Cardiac fibroblast (primary cell): ENCODE measurements around the gene SIRPD.

Experiments
- DNase-seq, 2 donors: peaks; one replicate each; pipeline versions ENCODE4 v3.0.0 to v3.0.0-alpha.2; 2010; ENCODE audit warnings: low read depth in 2 of 2
- H3K4me3 ChIP-seq, 2 donors: replicated peaks in 1 of 2; 1 replicate in 1 of 2; 2 replicates in 1 of 2; pipeline ENCODE4 v1.5.1; 2011; ENCODE audit warnings: low read depth in 2 of 2, low read length in 2 of 2, mild to moderate bottlenecking in 2 of 2, moderate library complexity in 1 of 2
- TF ChIP-seq, protein P1 (sequence below): IDR thresholded peaks from one replicate; pipeline ENCODE4 v1.5.1; 2011; ENCODE audit warnings: low read depth, mild to moderate bottlenecking, low read length, inconsistent platforms

Gene SIRPD

DNA sequence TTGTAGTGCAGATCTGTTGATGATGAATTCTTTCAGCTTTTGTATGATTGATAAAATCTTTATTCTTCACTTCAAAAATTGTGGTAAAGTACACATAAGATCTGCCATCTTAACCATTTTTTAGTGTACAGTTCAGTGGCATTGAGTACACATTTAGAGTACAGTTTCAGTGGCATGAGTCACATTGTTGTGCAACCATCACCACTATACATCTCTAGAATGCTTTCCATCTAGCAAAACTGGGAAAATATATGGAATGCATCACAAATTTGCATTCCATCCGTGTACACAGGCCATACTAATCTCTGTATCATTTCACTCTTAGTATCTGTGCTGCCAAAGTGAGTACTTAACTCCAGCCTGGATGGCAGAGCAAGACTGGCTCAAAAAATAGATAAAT is 28.7 kb downstream of the SIRPD start:
- DNase-seq, result peak in 1 of 2 donors; percentile 41
- TF ChIP-seq, protein P1, sequence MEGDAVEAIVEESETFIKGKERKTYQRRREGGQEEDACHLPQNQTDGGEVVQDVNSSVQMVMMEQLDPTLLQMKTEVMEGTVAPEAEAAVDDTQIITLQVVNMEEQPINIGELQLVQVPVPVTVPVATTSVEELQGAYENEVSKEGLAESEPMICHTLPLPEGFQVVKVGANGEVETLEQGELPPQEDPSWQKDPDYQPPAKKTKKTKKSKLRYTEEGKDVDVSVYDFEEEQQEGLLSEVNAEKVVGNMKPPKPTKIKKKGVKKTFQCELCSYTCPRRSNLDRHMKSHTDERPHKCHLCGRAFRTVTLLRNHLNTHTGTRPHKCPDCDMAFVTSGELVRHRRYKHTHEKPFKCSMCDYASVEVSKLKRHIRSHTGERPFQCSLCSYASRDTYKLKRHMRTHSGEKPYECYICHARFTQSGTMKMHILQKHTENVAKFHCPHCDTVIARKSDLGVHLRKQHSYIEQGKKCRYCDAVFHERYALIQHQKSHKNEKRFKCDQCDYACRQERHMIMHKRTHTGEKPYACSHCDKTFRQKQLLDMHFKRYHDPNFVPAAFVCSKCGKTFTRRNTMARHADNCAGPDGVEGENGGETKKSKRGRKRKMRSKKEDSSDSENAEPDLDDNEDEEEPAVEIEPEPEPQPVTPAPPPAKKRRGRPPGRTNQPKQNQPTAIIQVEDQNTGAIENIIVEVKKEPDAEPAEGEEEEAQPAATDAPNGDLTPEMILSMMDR, result no peak
- H3K4me3 ChIP-seq, result no peak overlapping the region

DNA sequence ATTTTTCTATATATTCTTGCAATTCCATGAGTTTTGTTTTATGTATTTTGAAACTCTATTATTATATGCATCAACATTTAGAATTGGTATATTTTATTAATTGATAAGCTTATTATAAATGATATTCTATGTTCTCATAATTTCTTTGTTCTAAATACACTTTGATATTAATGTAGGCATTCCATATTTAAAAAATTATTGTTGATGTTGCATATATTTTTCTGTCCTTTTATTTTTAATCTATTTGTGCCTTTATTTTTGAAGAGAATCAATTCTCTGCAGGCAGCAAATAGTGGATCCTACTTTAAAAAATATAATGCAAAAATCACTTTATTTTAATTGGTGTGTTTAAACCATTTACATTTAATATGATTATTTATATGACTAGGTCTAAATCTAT is 29.6 kb downstream of the SIRPD start:
- DNase-seq, result no peak
- TF ChIP-seq, protein P1, result no peak
- no peak overlapping the region for H3K4me3 ChIP-seq

- DNase-seq, result peak; percentile 35
- H3K4me3 ChIP-seq, result no peak overlapping the region
- TF ChIP-seq, protein P1, result no peak
These were observed 30.6 kb downstream of the SIRPD start for GRCh38 chr20:1526896-1527295.

DNA sequence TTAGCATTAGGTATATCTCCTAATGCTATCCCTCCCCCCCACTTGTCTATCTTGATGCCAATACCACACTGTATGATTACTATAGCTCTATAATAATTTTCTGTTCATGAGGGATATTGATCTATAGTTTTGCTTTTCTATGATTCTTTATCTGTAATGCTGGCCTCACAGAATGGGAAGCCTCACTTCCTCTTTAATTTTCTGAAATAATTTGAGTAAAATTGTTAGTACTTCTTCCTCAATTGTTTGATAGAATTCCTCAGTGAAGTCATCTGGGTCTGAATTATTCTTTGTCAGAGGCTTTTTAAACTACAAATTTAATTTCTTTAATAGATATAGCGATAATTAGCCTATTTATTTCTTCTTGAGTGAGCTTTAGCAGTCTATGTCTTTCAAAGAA is 31.2 kb downstream of the SIRPD start:
- DNase-seq, result no peak
- TF ChIP-seq, protein P1, result no peak
- H3K4me3 ChIP-seq, result no peak overlapping the region

DNA sequence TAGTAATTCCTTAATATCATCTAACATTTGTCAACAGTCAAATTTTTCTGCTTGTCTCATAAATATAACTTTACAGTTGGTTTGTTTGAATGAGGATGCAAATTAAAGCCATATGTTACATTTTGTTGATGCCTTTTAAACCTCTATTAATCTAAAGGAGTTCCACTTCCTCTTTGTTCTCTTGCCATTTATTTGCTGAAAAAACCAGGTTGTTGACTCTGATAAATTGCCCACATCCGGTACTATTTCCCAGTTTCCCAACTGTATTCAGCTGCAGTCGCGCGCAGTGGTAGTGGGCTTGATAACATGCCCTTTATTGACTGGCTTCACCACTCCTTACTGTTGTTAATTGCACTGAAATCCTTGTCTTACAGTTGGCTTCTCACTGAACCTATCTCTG is 33.5 kb downstream of the SIRPD start:
- H3K4me3 ChIP-seq, result no peak overlapping the region
- TF ChIP-seq, protein P1, result no peak
- DNase-seq, result no peak

DNA sequence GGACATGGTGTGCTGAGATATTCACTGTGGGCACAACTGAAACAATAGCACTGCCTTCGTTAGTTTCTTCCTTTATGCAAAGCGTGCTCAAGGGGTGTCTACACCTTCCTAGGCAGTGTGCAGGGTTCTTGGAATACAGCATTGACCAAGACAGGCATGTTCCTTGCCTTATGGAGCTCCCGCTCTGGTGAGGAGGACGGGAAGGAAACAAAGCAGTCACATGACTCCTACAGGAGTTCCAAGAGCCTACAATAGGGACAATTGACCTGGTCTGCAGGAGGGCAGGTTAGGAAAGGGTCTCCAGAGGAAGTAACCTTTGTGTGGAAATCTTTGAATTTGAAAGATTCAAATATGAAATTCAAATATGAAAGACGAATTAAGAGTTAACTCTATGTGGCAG is 40.5 kb downstream of the SIRPD start:
- TF ChIP-seq, protein P1, result no peak
- no peak for DNase-seq
- H3K4me3 ChIP-seq, result no peak overlapping the region

DNA sequence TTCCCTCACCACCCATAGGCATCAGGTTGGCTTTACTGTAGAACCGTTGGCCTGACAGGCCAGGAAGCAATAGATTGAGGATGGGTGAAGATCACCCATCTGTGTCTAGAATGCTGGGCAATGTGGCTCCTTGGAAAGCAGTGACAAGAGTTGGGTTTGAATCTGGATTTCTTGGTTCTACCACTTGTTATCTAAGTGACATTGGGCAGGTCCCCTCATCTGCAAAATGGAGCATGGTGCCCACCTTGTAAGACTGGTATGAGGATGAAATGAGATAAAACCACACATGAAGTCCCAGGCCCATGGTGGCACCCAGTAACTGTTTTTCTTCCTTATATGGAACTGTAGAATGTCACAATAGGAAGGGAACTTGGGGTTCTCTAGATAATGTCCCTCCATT is 43.7 kb downstream of the SIRPD start:
- TF ChIP-seq, protein P1, result no peak
- DNase-seq, result no peak
- no peak overlapping the region for H3K4me3 ChIP-seq
